ENCODE data around the gene KCNJ5.

KCNJ5 gene

GRCh38 chr11:128871168-128871610, 20.0 kb upstream of the KCNJ5 start:
- no peak for DNase-seq (ENCODE audit: low read depth in 2 of 2)

GRCh38 chr11:128872094-128872493, 19.1 kb upstream of the KCNJ5 start:
- no peak for DNase-seq (ENCODE audit: low read depth in 2 of 2)

GRCh38 chr11:128872594-128872993, 18.6 kb upstream of the KCNJ5 start:
- DNase-seq (ENCODE audit: low read depth in 2 of 2) = no peak

- no peak for DNase-seq (ENCODE audit: low read depth in 2 of 2)
These were observed 16.7 kb upstream of the KCNJ5 start for GRCh38 chr11:128874427-128874826.

- DNase-seq (ENCODE audit: low read depth in 2 of 2) = no peak
These were observed 15.0 kb upstream of the KCNJ5 start for GRCh38 chr11:128876133-128876650.

GRCh38 chr11:128877726-128878125, 13.4 kb upstream of the KCNJ5 start:
- DNase-seq (ENCODE audit: low read depth in 2 of 2) = no peak

GRCh38 chr11:128878455-128878854, 12.7 kb upstream of the KCNJ5 start:
- DNase-seq (ENCODE audit: low read depth in 2 of 2) = no peak

GRCh38 chr11:128879817-128880216, 11.3 kb upstream of the KCNJ5 start:
- DNase-seq (ENCODE audit: low read depth in 2 of 2) = no peak

- no peak for DNase-seq (ENCODE audit: low read depth in 2 of 2)
These were observed 9.9 kb upstream of the KCNJ5 start for GRCh38 chr11:128881221-128881620.

- DNase-seq (ENCODE audit: low read depth in 2 of 2) = no peak
These were observed 8.7 kb upstream of the KCNJ5 start for GRCh38 chr11:128882451-128882850.

GRCh38 chr11:128884054-128884453, 7.1 kb upstream of the KCNJ5 start:
- DNase-seq (ENCODE audit: low read depth in 2 of 2) = no peak

GRCh38 chr11:128884703-128885338, 6.3 kb upstream of the KCNJ5 start:
- peak in 1 of 2 donors; percentile 22 for DNase-seq (ENCODE audit: low read depth in 2 of 2)

- no peak for DNase-seq (ENCODE audit: low read depth in 2 of 2)
These were observed 4.6 kb upstream of the KCNJ5 start for GRCh38 chr11:128886406-128887124.

GRCh38 chr11:128888034-128888985, 2.8 kb upstream of the KCNJ5 start:
- DNase-seq (ENCODE audit: low read depth in 2 of 2) = no peak

- no peak for DNase-seq (ENCODE audit: low read depth in 2 of 2)
These were observed 1.4 kb upstream of the KCNJ5 start for GRCh38 chr11:128889657-128890213.

GRCh38 chr11:128890216-128890542, 977 bp upstream of the KCNJ5 start:
- DNase-seq (ENCODE audit: low read depth in 2 of 2) = no peak

- no peak for DNase-seq (ENCODE audit: low read depth in 2 of 2)
These were observed 800 bp downstream of the KCNJ5 start for GRCh38 chr11:128891913-128892398.

GRCh38 chr11:128892866-128893565, 1.9 kb downstream of the KCNJ5 start:
- DNase-seq (ENCODE audit: low read depth in 2 of 2) = no peak

GRCh38 chr11:128893578-128894285, 2.6 kb downstream of the KCNJ5 start:
- DNase-seq (ENCODE audit: low read depth in 2 of 2) = no peak

- DNase-seq (ENCODE audit: low read depth in 2 of 2) = no peak
These were observed 3.1 kb downstream of the KCNJ5 start for GRCh38 chr11:128894286-128894681.

Measured in stimulated activated CD8-positive, alpha-beta memory T cell treated with anti-CD3 and anti-CD28 coated beads, Interleukin-15, amount 100 ng/mL, for 4 hours (primary cell).